ACHN (cell line): ENCODE results near the gene PPP2CA.
"Not testable (repeated sequence)": the region's sequence is repeated elsewhere in the genome, so short reads cannot be mapped to it uniquely, and the experiment has no call there.

Experiments
- DNase-seq: peaks from one replicate; pipeline ENCODE4 v3.0.0-alpha.2; 2015
- in situ Hi-C: cut with HindIII; loops from 2 replicates; pipeline ENCODE4 v1.10.0; 2017; ENCODE audit warnings: low sequenced_read_pairs, low pct_ligation_motif_present, low pct_unique_long_range_greater_than_20kb

Gene PPP2CA

DNA sequence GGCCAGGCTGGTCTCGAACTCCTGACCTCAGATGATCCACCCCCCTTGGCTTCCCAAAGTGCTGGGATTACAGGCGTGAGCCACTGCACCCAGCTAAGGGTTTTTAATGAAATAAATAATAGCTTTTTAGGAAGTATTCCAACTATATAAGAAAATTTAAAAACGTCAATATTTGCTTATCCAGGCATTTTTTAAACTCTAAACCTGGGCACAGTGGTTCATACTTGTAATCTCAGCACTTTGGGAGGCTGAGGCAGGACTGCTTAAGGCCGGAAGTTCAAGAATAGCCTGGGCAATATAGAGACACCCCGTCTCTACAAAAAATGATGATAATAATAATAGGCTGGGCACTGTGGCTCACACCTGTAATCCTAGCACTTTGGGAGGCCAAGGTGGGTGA, 63.3 kb downstream of the PPP2CA start:
- DNase-seq, result no peak
- in situ Hi-C loops, result loop anchor here (25.0 kb wide), 1 partner anchor 100 kb away; no protein-coding TSS in a partner anchor

DNA sequence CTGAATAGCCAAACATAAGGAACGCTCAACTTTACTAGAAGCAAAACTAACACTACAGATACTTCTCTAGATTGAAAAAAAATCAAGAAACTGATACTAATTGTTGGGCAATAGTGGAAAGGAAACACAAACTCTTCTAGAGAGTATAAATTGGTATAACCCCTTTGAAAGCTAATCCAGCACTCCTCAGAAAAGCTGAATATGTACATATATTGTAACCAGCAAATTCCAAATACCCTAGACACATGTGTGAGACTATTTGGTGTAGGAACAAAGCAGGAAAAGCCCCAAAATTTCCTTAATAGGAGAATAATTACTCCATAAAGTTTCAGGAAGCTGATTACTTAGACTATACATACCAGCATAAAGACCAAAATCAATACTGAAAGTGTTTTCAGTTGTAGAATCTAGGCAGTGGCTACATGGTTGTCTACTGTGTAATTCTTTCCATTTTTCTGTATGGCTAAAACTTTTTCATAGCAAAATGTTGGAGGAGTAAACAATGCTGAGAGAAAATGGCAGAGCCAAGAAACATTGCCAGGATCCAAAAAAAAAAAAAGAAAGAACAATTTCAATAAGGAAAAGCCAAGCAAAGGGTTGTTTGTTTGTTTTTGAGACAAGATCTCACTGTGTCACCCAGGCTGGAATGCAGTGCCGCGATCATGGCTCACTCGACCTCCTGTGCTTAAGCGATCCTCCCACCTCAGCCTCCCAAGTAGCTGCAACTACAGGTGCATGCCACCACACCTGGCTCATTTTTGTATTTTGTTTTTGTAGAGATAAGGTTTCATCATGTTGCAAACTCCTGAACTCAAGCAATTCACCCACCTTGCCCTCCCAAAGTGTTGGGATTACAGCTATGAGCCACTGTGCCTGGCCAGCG, 64.1 kb downstream of the PPP2CA start:
- in situ Hi-C loops, result loop anchor here (25.0 kb wide), 1 partner anchor 99 kb away; no protein-coding TSS in a partner anchor

DNA sequence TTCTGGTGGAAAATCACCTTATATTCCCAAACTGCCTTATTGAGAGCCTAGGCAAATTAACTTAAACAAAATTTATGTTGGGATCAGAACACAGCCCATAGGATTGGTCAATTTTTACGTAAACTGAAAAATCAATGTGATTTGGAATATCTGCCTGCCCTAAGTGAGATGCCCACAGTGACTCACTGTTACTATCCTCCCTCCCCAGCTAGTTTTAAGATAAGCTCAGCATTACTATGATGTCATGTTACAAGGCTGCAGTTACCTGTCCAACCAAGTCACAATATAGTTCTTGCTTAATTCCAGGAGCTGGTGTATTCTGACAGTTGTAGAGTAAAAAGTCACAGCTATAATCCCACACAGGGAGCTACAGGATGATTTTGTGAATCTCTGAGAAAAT, 72.2 kb downstream of the PPP2CA start:
- in situ Hi-C loops, result loop anchor here (25.0 kb wide), 1 partner anchor 91 kb away; no protein-coding TSS in a partner anchor
- DNase-seq, result no peak

More for the DNA sequence above, 64.1 kb downstream of the PPP2CA start:
- no peak for DNase-seq

DNA sequence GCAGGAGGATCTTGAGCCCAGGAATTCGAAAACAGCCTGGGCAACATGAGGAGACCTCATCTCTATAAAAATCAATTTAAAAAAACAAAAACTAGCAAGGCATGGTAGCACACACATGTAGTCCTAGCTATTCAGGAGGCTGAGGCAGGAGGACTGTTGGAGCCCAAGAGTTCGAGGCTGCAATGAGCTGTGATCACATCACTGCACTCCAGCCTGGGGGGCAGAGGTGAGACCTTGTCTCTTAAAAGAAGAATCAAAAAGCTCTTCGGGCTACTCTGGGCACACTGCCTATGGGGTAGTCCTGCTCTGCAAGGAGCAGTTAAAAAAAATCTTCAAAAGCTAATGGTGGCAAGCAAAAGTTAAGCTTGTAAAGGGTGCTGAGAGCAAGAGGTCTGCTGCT, 72.6 kb downstream of the PPP2CA start:
- no peak for DNase-seq
- in situ Hi-C loops, result loop anchor here (25.0 kb wide), 1 partner anchor 91 kb away; no protein-coding TSS in a partner anchor

DNA sequence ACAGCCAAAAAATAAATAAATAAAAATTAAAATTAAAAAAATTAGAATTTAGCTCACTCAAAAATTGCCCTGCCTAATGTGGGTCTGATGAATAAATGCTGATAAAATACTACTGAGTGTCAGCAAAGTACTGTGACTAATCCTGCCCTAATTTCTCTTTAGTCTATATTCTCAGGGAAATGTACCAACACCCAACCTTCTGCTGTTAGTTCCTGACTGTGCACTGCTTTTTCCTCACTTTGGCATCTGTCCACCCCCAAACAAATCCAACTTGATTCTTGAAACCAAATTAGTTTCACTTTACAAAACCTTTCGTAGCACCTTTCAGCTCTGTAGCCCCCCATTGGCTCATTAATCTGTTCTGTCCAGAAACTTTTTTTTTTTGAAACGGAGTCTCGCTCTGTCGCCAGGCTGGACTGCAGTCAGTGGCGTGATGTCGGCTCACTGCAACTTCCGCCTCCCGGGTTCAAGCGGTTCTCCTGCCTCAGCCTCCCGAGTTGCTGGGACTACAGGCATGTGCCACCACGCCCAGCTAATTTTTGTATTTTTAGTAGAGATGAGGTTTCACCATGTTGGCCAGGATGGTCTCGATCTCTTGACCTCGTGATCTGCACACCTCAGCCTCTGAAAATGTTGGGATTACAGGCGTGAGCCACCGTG, 73.6 kb downstream of the PPP2CA start:
- in situ Hi-C loops, result loop anchor here (25.0 kb wide), 1 partner anchor 90 kb away; no protein-coding TSS in a partner anchor
- not testable (repeated sequence) for DNase-seq

DNA sequence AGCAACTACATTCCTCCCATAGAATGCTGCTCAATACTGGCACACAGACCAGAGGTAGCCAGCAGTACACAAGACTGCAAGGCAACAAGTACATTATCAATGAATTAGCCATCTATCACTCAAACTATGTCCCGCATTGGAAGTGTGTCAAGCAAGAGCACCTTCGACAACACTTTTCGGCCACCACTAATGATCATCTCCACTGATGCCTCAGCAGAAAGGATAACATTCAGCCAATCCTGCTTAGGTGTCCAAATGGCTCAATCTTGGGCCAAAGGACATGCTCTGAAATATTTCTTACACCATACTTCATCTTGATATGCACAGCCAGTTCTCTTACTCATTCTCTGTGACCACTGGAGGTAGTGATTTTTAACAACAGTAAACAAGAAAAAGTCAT, 74.2 kb downstream of the PPP2CA start:
- DNase-seq, result no peak
- in situ Hi-C loops, result loop anchor here (25.0 kb wide), 1 partner anchor 89 kb away; no protein-coding TSS in a partner anchor

DNA sequence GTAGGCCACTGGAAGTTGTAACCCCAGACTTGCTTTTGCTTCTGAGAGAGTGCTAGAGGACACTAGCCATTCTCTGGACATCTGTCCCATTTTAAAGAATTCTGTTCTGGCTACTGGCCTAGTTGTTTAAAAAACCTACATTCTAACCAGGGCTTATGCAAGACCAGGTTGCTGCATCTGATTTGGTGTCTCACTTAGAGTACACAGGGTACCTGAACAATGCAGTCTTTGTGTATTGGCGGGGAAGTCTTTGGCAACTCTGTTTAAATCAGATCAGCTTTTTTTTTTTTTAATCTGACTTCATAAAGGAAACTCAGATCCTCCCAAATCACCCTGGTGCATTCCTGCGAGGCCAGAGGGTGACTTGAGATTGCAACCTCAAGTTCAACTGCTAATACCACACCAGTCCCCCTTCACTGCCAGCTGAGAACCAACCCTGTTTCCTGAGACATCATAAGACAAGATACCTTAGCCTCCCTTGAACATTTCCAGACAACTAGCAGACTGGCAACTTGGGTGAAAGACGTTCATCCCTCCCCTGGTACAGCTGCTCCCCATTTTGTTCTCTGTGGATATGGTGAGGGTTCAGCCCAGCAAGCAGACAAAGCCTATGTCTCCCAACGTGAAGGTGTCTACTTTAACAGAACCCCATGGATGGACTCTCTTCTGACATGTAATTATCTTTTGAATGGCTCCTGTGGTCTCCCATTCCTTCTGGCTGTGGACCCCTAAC, 76.1 kb downstream of the PPP2CA start:
- in situ Hi-C loops, result loop anchor here (25.0 kb wide), 1 partner anchor 87 kb away; no protein-coding TSS in a partner anchor
- DNase-seq, result no peak

DNA sequence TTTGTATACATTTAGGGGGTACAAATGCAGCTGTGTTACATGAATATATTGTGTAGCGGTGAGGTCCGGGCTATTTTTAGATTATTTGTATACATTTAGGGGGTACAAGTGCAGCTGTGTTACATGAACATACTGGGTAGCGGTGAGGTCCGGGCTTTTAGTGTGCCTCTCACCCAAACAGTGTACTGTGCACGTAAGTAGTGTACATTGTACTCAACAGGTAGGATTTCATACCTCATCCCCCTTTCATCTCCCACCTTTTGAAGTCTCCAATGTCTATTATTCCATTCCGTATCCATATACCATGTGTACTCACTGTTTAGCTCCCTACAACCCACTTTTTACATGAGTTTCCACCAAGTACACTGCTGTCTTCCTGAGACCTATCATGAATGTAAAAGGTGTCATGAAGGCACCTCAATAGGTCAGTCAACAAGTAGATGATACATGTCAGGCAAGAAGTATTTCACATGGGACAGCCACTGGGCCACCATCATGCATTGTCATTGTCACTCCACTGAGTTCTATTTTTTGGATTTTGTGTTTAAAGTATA, 76.8 kb downstream of the PPP2CA start:
- in situ Hi-C loops, result no loop called here
- no peak for DNase-seq

DNA sequence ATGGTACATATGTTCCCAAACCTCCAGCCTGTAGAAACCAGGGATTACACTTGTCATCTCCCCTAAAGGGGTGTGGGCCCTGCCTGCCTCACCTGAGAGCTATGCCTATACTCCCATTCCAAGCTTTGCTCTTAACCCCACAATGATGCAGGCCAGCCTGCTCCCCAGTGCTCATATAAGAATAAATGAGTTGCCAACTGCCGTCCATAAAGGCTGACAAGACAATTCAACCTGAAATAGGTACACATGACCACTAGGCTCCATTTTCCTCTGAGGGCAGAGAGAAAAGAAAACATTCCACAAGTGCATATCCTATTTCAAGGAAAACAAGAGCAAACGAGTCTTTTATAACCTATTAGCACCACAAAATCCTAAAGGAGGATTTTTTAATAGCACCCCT, 77.6 kb downstream of the PPP2CA start:
- in situ Hi-C loops, result no loop called here

DNA sequence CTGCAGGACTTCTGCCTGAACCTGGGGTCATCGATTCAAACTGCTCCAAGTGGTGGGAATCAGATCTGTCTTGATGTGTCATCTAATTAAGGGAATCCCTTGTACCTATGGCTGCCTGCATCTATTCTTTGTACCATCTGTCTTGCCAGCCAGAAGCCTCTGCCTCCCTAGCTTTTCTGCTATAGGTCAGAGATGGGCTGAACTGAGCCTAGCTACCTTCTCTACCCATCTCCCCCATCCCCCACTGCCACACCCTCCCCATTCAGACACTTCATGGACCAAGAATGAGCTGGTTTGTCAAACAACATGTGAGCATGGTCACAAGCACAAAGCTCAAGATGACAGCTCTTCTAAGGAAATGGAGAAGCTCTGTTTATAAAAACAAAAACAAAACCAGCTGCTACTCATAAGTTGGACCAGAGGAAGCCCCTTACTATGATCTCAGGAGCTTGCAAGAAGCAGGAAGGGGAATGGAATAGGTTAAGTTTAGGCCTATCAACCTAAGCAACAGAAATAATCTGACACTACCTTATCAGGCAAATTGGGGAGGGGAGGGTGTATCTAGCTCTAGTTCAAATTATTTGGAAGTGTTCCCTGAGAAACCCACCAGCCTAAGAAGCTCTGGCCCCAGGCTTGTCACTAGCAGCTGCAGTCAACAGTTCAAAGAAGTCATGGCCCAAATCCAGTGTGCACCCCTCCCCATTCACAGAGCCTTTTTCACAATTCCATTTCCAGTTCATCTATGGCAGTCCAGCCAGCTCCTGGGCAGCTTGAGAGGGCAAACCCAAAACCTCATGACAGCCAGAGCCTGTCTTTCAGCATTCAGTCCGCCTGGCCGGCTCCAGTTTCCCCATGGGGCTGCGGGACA, 79.0 kb downstream of the PPP2CA start:
- in situ Hi-C loops, result no loop called here
- no peak for DNase-seq

More for the DNA sequence above, 77.6 kb downstream of the PPP2CA start:
- no peak for DNase-seq

DNA sequence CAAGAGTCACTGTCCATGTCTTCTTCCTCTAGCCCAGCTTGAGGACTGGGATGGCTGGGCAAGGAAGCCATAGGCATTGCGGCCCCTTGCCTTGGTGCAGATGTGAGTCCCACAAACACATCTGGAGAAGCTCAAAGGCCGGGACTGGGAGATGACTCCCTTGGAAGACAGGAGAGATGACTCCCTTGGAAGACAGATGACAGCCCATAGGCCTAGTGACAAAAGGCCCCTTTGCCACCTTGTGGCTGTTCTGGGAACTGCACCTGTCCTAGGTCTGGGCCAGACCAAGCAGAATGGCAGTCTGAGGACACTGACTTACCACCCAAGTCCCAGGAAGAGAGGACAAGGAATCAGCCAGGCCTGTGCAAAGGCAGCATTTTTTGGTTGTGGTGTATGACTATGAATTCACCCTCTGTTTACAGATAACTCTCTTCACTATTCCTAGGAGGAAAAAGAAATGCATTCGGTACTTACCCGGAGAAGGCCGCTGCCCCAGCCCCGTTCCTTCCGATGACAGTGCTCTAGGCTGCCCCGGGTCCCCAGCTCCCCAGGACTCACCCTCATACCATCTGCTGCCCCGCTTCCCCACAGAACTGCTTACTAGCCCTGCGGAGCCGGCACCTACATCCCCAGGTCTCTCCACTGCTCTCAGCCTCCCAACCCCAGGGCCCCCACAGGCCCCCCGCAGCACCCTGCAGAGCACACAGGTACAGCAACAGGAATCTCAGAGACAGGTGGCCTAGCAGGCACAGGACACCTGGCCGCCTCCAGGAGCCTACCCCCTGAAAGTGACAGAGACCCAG, 79.9 kb downstream of the PPP2CA start:
- in situ Hi-C loops, result no loop called here
- peak; percentile 63 for DNase-seq

DNA sequence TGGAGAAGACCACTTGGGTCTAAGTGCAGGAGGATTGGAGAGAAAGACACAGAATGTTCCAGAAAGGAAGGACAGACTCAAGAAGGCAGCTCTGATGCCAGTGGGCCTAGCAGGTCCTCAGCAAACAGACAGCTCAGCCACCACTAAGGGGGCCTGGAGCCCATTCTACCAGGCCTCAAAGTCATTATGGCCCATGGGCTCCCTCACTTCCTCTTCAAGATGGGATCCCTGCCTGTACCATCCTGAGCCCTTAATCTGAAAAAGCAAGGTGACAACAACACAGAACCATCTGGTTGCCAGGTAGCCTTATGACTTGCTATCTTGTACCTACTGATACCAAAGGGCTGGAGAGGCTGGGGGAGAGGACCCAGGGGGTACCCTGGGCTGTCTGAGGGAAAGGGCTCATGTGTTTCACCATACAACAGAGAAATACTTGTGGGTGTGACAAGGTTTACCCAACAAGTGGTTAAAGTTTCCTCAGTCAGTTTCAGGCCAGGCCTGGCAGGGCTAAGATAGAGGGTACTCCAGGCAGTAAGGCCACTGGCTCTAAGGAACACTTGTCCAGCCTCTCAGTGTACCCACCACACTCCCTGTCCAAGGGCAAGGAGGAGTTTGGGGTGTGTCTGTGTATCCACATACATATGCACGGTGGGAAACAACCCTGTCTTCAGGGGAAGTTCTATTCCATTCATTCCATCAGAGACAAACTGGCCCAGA, 80.7 kb downstream of the PPP2CA start:
- in situ Hi-C loops, result no loop called here
- DNase-seq, result no peak
